Body of pancreas (tissue), 4 donors: ENCODE data around the gene IL6ST.

ENCODE experiments used
- CTCF ChIP-seq, 7 experiments: fragments of 450-650 bp in 4 of 7; fragments of 200-600 bp in 3 of 7; sonication (generic) in 3 of 7; IDR thresholded peaks; one replicate each; pipeline ENCODE4 v1.5.1; 2016 to 2019; ENCODE audit warnings: antibody characterized with exemption in 7 of 7
- POLR2A ChIP-seq, 3 donors: fragments of 450-650 bp; IDR thresholded peaks; one replicate each; pipeline ENCODE4 v1.6.1; 2016; ENCODE audit warnings: antibody characterized with exemption in 3 of 3, mild to moderate bottlenecking in 2 of 3

GRCh38 chr5:56010431-56010830 lies 15.7 kb upstream of the IL6ST start:
- TF ChIP-seq CTCF (IDR thresholded peaks at IDR 0.05), result no peak
- TF ChIP-seq POLR2A (IDR thresholded peaks at IDR 0.05), result no peak
